K562 (cell line): ENCODE measurements around the gene PROK1. TPM values are rescaled to one million over a fixed set of nuclear protein-coding genes. Genes with fewer than 3 reads are reported as not detected.
"Not testable (repeated sequence)": the region's sequence is repeated elsewhere in the genome, so short reads cannot be mapped to it uniquely, and the experiment has no call there.

ENCODE experiments used
- ATAC-seq: fragments of 200-7000 bp; cut with Tn5 transposase; 3 replicates; pipeline ENCODE4 v1.9.1; 2020; ENCODE audit warnings: moderate library complexity
- BruUV-seq: library from RNA; stranded (reverse); fragments of 400-500 nt; replicated peaks from 2 replicates; lab custom pipeline; 2021; lab: Mats Ljungman, UMichigan
- CTCF ChIA-PET: fragments of 300-600 bp; formaldehyde crosslinking; extraction: SDS; loops from one replicate; lab custom pipeline; 2021; ENCODE audit warnings: low intra/inter-chr PET ratio; lab: Yijun Ruan, JAX
- POLR2A ChIA-PET: fragments of 300-600, 350-650 bp; sonication (Branson Sonifier 250); formaldehyde crosslinking; extraction: SDS; loops from one replicate; lab custom pipeline; 2021; ENCODE audit warnings: antibody characterized with exemption, inconsistent platforms; lab: Yijun Ruan, JAX
- DNase-seq, 4 experiments: peaks; one replicate each; pipeline versions ENCODE4 v3.0.0 to v3.0.0-alpha.2; 2011 to 2018; ENCODE audit warnings: low spot score in 3 of 4, mixed read lengths in 3 of 4; ENCODE audit errors: extremely low read depth in 1 of 4
- FAIRE-seq: peaks from 2 replicates; lab custom pipeline; 2011; peaks lifted over from hg19 to GRCh38; lab: Jason Lieb, UNC
- H2AFZ ChIP-seq: 2 replicates; pipeline ENCODE4 v1.6.0; 2011; ENCODE audit warnings: low read depth, low read length, control low read depth, inconsistent platforms
- H3K27ac ChIP-seq: fragments of 200-600 bp; 3 replicates; pipeline ENCODE4 v1.8.0; 2011; ENCODE audit warnings: low read depth, mild to moderate bottlenecking, control low read depth, inconsistent platforms, low read length, moderate library complexity, mixed read lengths; ENCODE audit errors: extremely low read depth
- H3K27me3 ChIP-seq, 2 experiments: fragments of 300-600 bp in 1 of 2; 2 replicates in 1 of 2; 3 replicates in 1 of 2; pipeline versions ENCODE4 v1.6.0 to v1.8.0; 2011; ENCODE audit warnings: inconsistent platforms in 2 of 2, low read length in 2 of 2, mild to moderate bottlenecking in 1 of 2, mixed read lengths in 1 of 2, moderate library complexity in 1 of 2; ENCODE audit not compliant: control insufficient read depth in 2 of 2, insufficient read depth in 2 of 2
- H3K36me3 ChIP-seq: fragments of 300-600 bp; 3 replicates; pipeline ENCODE4 v1.8.0; 2011; ENCODE audit warnings: mild to moderate bottlenecking, low read length, inconsistent platforms; ENCODE audit not compliant: control insufficient read depth, insufficient read depth
- H3K4me1 ChIP-seq, 2 experiments: fragments of 200-600 bp in 1 of 2; replicated peaks in 1 of 2; 2 replicates in 1 of 2; 3 replicates in 1 of 2; pipeline versions ENCODE4 v1.5.1 to v1.8.0; 2011; ENCODE audit warnings: inconsistent platforms in 2 of 2, low read length in 2 of 2, mild to moderate bottlenecking in 1 of 2, mixed read lengths in 1 of 2, moderate library complexity in 1 of 2; ENCODE audit not compliant: control insufficient read depth in 2 of 2, insufficient read depth in 2 of 2
- H3K4me2 ChIP-seq: 2 replicates; pipeline ENCODE4 v1.6.1; 2011; ENCODE audit warnings: low read length, control low read depth, inconsistent platforms, mixed read lengths; ENCODE audit not compliant: insufficient read depth
- H3K4me3 ChIP-seq: fragments of 200-600 bp; sonication (generic), shearing (Covaris generic); 2 replicates; pipeline ENCODE4 v1.5.1; 2016; ENCODE audit warnings: control low read depth, inconsistent platforms
- H3K79me2 ChIP-seq: fragments of 200-600 bp; 3 replicates; pipeline ENCODE4 v1.8.0; 2011; ENCODE audit warnings: low read length, inconsistent platforms; ENCODE audit not compliant: control insufficient read depth, insufficient read depth
- H3K9ac ChIP-seq, 2 experiments: 2 replicates each; pipeline versions ENCODE4 v1.6.0 to v1.6.1; 2011; ENCODE audit warnings: low read depth in 2 of 2, low read length in 2 of 2, control low read depth in 1 of 2, inconsistent platforms in 1 of 2, mild to moderate bottlenecking in 1 of 2, mixed read lengths in 1 of 2; ENCODE audit not compliant: insufficient read depth in 1 of 2
- H3K9me1 ChIP-seq: one replicate; pipeline ENCODE4 v1.6.0; 2011; ENCODE audit warnings: inconsistent platforms, mild to moderate bottlenecking, low read length, moderate library complexity; ENCODE audit not compliant: control insufficient read depth, insufficient read depth
- H3K9me3 ChIP-seq: replicated peaks from 2 replicates; pipeline ENCODE4 v1.5.1; 2011; ENCODE audit warnings: low read depth, low read length, inconsistent platforms; ENCODE audit not compliant: control insufficient read depth, insufficient read depth
- H4K20me1 ChIP-seq: replicated peaks from 2 replicates; pipeline ENCODE4 v1.6.1; 2011; ENCODE audit warnings: low read length, inconsistent platforms, mixed read lengths; ENCODE audit not compliant: control insufficient read depth, insufficient read depth
- ARID1B ChIP-seq: fragments of 450-650 bp; IDR thresholded peaks from 2 replicates; pipeline ENCODE4 v1.6.1; 2016; ENCODE audit warnings: antibody characterized with exemption, mild to moderate bottlenecking, inconsistent platforms
- ASH1L ChIP-seq: fragments of 450-650 bp; IDR thresholded peaks from 2 replicates; pipeline ENCODE4 v1.6.1; 2018; ENCODE audit warnings: borderline replicate concordance, mild to moderate bottlenecking, low read depth; ENCODE audit not compliant: partially characterized antibody
- ESRRA ChIP-seq: fragments of 450-650 bp; IDR thresholded peaks from 2 replicates; pipeline ENCODE4 v1.6.1; 2014; ENCODE audit warnings: low read depth, mild to moderate bottlenecking, moderate library complexity, borderline replicate concordance
- KDM2B ChIP-seq: fragments of 250-450 bp; sonication (Bioruptor Pico); IDR thresholded peaks from 2 replicates; pipeline ENCODE4 v1.8.0; 2021; ENCODE audit warnings: mild to moderate bottlenecking, moderate library complexity
- MTA3 ChIP-seq: fragments of 450-650 bp; formaldehyde crosslinking; IDR thresholded peaks from 2 replicates; pipeline ENCODE4 v1.6.1; 2017; ENCODE audit warnings: mild to moderate bottlenecking, borderline replicate concordance
- MYBL2 ChIP-seq, 2 experiments: fragments of 450-650 bp in 1 of 2; sonication (generic) in 1 of 2; formaldehyde crosslinking in 1 of 2; IDR thresholded peaks; 2 replicates each; pipeline versions ENCODE4 v1.6.1 to v1.8.1; 2017 to 2022; ENCODE audit warnings: borderline replicate concordance in 1 of 2, inconsistent platforms in 1 of 2, low read depth in 1 of 2, mild to moderate bottlenecking in 1 of 2, missing genetic modification reagents in 1 of 2, moderate library complexity in 1 of 2
- NR4A1 ChIP-seq, 2 experiments: fragments of 250-450 bp in 1 of 2; fragments of 450-650 bp in 1 of 2; sonication (Bioruptor Pico) in 1 of 2; IDR thresholded peaks; 2 replicates each; pipeline versions ENCODE4 v1.4.0 to v1.6.1; 2016 to 2020; ENCODE audit warnings: mild to moderate bottlenecking in 2 of 2, missing compliant biosample characterization in 1 of 2, missing genetic modification characterization in 1 of 2, moderate library complexity in 1 of 2
- POU5F1 ChIP-seq: fragments of 150-350 bp; IDR thresholded peaks from 2 replicates; pipeline ENCODE4 v1.6.1; 2014; ENCODE audit warnings: borderline replicate concordance, low read length, low read depth, mild to moderate bottlenecking; ENCODE audit not compliant: partially characterized antibody
- SNRNP70 ChIP-seq: fragments of 200-400 bp; formaldehyde crosslinking; optimal IDR thresholded peaks from 2 replicates; pipeline ENCODE3; 2017; ENCODE audit warnings: low read depth, low read length
- SRSF1 ChIP-seq: fragments of 200-400 bp; formaldehyde crosslinking; IDR thresholded peaks from 2 replicates; pipeline ENCODE4 v1.6.1; 2017; ENCODE audit warnings: mild to moderate bottlenecking, low read depth, low read length, moderate library complexity
- TARDBP ChIP-seq: fragments of 450-650 bp; IDR thresholded peaks from 2 replicates; pipeline ENCODE4 v1.6.1; 2016
- TCF3 ChIP-seq: sonication (generic); formaldehyde crosslinking; IDR thresholded peaks from 2 replicates; pipeline ENCODE4 v1.4.0; 2020; ENCODE audit warnings: mild to moderate bottlenecking, missing genetic modification reagents
- TEAD4 ChIP-seq, 2 experiments: sonication (generic) in 1 of 2; formaldehyde crosslinking in 1 of 2; IDR thresholded peaks; 2 replicates each; pipeline versions ENCODE4 v1.6.1 to v1.8.0; 2012 to 2022; ENCODE audit warnings: borderline replicate concordance in 1 of 2, inconsistent platforms in 1 of 2, low read length in 1 of 2, mild to moderate bottlenecking in 1 of 2, missing genetic modification reagents in 1 of 2
- ZBTB26 ChIP-seq: fragments of 450-650 bp; formaldehyde crosslinking; IDR thresholded peaks from 2 replicates; pipeline ENCODE4 v1.4.0; 2022; ENCODE audit warnings: missing genetic modification characterization
- ZFP36 ChIP-seq: fragments of 150-350 bp; IDR thresholded peaks from 2 replicates; pipeline ENCODE4 v1.6.1; 2018; ENCODE audit warnings: low read length, low read depth; ENCODE audit not compliant: partially characterized antibody
- ZNF311 ChIP-seq: fragments of 250-450 bp; sonication (Bioruptor Pico); IDR thresholded peaks from 2 replicates; pipeline ENCODE4 v1.4.0; 2020; ENCODE audit warnings: mild to moderate bottlenecking, moderate library complexity
- ZNF444 ChIP-seq: fragments of 250-450 bp; sonication (Bioruptor Pico); IDR thresholded peaks from 2 replicates; pipeline ENCODE4 v1.4.0; 2020; ENCODE audit warnings: mild to moderate bottlenecking, moderate library complexity
- WGBS: fragments of 100-300 bp; shearing (Covaris generic); methylation state at CpG from one replicate; pipeline ENCODE4 v1.1.6; 2016; ENCODE audit warnings: low coverage, mixed read lengths; ENCODE audit not compliant: insufficient coverage; ENCODE audit errors: missing lambda C conversion rate; 5-methylcytosine and 5-hydroxymethylcytosine counted together
- in situ Hi-C: fragments of 300-500 bp; cut with MboI; formaldehyde crosslinking; loops from 4 replicates; pipeline ENCODE4 v1.15.0; 2018; ENCODE audit warnings: inconsistent platforms, mixed read lengths
- intact Hi-C: fragments of 100-400 bp; cut with micrococcal nuclease; formaldehyde crosslinking; loops from 2 replicates; pipeline ENCODE4 v1.14.2; 2022
- polyA plus RNA-seq, 8 experiments: library from polyadenylated mRNA; depleted of rRNA in 4 of 8; stranded (reverse) in 5 of 8; unstranded in 3 of 8; fragments of >200 nt; fragmentation: Nextera tagmentation in 2 of 8; fragmentation: Illumina TruSeq in 1 of 8; extraction: Ambion mirVana in 2 of 8; extraction: Trizol in 1 of 8; gene quantifications; 2 replicates each; pipeline versions ENCODE4 v1.2.1 to v1.2.3, GENCODE V29; 2011 to 2014; ENCODE audit warnings: inconsistent platforms in 1 of 8, missing spikeins in 1 of 8
- total RNA-seq, 7 experiments: library from RNA; depleted of rRNA in 6 of 7; stranded (reverse); fragments of >200 nt in 6 of 7; fragmentation: Illumina TruSeq in 2 of 7; extraction: Trizol in 2 of 7; gene quantifications; 2 replicates each; pipeline versions ENCODE4 v1.2.1 to v1.2.3, GENCODE V29; 2011 to 2021; ENCODE audit warnings: low replicate concordance in 1 of 7
- TF ChIP-seq, protein P1 (sequence below): IDR thresholded peaks from 2 replicates; pipeline ENCODE4 v1.6.1; 2011; ENCODE audit warnings: borderline replicate concordance, low read depth, mild to moderate bottlenecking, moderate library complexity, low read length; ENCODE audit not compliant: insufficient read depth, poor library complexity, severe bottlenecking

Gene PROK1
- total and polyA plus RNA-seq, 9 of the 15 experiments (the other 6 are each of a cell fraction or from before 2014, with no cell fraction given) = 0.15 TPM; not detected in 8

DNA sequence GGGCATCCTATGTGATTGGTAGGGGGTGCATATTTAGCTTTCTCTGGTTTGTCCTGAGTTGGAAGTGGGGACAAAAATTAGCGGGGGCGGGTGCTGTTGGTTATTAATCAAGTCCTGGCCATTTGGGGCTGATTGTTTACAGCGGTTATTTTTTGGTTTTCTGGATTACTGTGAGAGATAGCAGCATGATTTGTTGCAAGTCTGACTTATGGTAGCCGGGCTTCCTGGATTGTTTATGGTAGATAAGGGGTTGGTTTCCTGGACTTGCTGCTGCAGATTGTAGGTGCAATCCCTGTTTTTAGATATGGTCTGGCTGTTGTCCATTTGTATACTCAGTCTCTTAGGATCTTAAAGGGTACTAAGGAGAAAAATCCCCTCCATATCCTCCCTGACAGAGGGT, 12.1 kb upstream of the PROK1 start (continued):
- TF ChIP-seq ESRRA (peak; percentile 37; the same call in 1 of the 2 replicates), TARDBP (no peak), MYBL2 (IDR thresholded peaks at IDR 0.05; ENCODE audit: low read depth) (no peak), MYBL2 (CRISPR knock-in tag; IDR thresholded peaks at IDR 0.05; ENCODE audit: borderline replicate concordance) (no peak), NR4A1 (CRISPR knock-in tag; IDR thresholded peaks at IDR 0.05) (no peak), NR4A1 (tag; IDR thresholded peaks at IDR 0.05) (0 out of 2 replicates have a peak, but pooled peaks have one; percentile 42), TCF3 (CRISPR knock-in tag) (peak; percentile 82), ARID1B (peak; percentile 91), MTA3 (no peak), ASH1L (no peak), KDM2B (CRISPR knock-in tag) (no peak), ZNF444 (CRISPR knock-in tag) (no peak), ZBTB26 (CRISPR knock-in tag) (no peak), ZNF311 (CRISPR knock-in tag) (0 out of 2 replicates have a peak, but pooled peaks have one; percentile 20), TEAD4 (IDR thresholded peaks at IDR 0.05; ENCODE audit: low read length) (peak; percentile 89), TEAD4 (CRISPR knock-in tag; IDR thresholded peaks at IDR 0.05; ENCODE audit: borderline replicate concordance) (no peak), ZFP36 (no peak), SRSF1 (no peak), SNRNP70 (no peak), POU5F1 (no peak)
- TF ChIP-seq, protein P1, sequence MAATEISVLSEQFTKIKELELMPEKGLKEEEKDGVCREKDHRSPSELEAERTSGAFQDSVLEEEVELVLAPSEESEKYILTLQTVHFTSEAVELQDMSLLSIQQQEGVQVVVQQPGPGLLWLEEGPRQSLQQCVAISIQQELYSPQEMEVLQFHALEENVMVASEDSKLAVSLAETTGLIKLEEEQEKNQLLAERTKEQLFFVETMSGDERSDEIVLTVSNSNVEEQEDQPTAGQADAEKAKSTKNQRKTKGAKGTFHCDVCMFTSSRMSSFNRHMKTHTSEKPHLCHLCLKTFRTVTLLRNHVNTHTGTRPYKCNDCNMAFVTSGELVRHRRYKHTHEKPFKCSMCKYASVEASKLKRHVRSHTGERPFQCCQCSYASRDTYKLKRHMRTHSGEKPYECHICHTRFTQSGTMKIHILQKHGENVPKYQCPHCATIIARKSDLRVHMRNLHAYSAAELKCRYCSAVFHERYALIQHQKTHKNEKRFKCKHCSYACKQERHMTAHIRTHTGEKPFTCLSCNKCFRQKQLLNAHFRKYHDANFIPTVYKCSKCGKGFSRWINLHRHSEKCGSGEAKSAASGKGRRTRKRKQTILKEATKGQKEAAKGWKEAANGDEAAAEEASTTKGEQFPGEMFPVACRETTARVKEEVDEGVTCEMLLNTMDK = no peak

DNA sequence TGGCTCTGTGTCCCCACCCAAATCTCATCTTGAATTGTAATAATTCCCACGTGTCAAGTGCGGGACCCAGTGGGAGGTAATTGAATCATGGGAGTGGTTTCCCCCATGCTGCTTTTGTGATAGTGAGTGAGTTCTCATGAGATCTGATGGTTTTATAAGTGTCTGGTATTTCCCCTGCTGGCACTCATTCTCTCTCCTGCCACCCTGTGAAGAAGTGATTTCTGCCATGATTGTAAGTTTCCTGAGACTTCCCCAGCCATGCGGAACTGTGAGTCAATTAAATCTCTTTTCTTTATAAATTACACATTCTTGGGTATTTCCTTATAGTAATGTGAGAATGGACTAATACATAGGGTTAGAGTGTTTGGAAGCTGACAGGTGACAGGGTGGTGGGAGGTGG, 11.1 kb upstream of the PROK1 start:
- 19% methylated on average over 3 of the region's 3 CpGs for WGBS
- H3K9me3 ChIP-seq, intact Hi-C loops, H3K27ac ChIP-seq, H3K9me1 ChIP-seq, H3K4me1 ChIP-seq, H2AFZ ChIP-seq, H3K79me2 ChIP-seq, H3K9ac ChIP-seq, CTCF ChIA-PET, H3K36me3 ChIP-seq, H3K4me2 ChIP-seq, ATAC-seq, in situ Hi-C loops, BruUV-seq, H3K4me3 ChIP-seq, DNase-seq, FAIRE-seq: not testable (repeated sequence)
- Histone ChIP-seq H3K27me3 (peaks cover 42 to 78% of the 10 kb centered on the region in 2 experiments), H4K20me1 (peaks cover 21% of the 10 kb centered on the region; the same call in 1 of the 2 replicates)
- POLR2A ChIA-PET = interaction anchor here (1.0 to 6.0 kb wide), 2 partner anchors 10 to 14 kb away, joined by 5 to 24 read pairs; no protein-coding TSS in a partner anchor
